Subcutaneous abdominal adipose tissue (tissue), 5 donors: ENCODE data around the gene TNNT3.
"Not testable (repeated sequence)": the region's sequence is repeated elsewhere in the genome, so short reads cannot be mapped to it uniquely, and the experiment has no call there.

Source experiments
- H3K27ac ChIP-seq: one replicate; pipeline ENCODE4 v1.7.0; 2013; ENCODE audit warnings: low read depth, mild to moderate bottlenecking, inconsistent platforms, low read length, moderate library complexity
- H3K27me3 ChIP-seq, 5 donors: one replicate each; pipeline ENCODE4 v1.7.0; 2013; ENCODE audit warnings: low read length in 5 of 5, inconsistent platforms in 1 of 5; ENCODE audit not compliant: control insufficient read depth in 5 of 5, insufficient read depth in 4 of 5
- H3K36me3 ChIP-seq, 5 donors: one replicate each; pipeline ENCODE4 v1.7.0; 2013; ENCODE audit warnings: low read length in 5 of 5; ENCODE audit not compliant: control insufficient read depth in 5 of 5, insufficient read depth in 5 of 5
- H3K4me1 ChIP-seq, 5 donors: one replicate each; pipeline ENCODE4 v1.7.0; 2013; ENCODE audit warnings: low read length in 5 of 5, mild to moderate bottlenecking in 3 of 5, moderate library complexity in 1 of 5; ENCODE audit not compliant: control insufficient read depth in 5 of 5, insufficient read depth in 5 of 5
- H3K4me3 ChIP-seq, 5 donors: one replicate each; pipeline ENCODE4 v1.7.0; 2013; ENCODE audit warnings: low read length in 5 of 5, low read depth in 1 of 5
- H3K9ac ChIP-seq, 5 donors: one replicate each; pipeline ENCODE4 v1.7.0; 2013; ENCODE audit warnings: low read length in 5 of 5, mild to moderate bottlenecking in 4 of 5, moderate library complexity in 3 of 5
- H3K9me3 ChIP-seq, 5 donors: one replicate each; pipeline ENCODE4 v1.7.0; 2013; ENCODE audit warnings: low read length in 5 of 5; ENCODE audit not compliant: control insufficient read depth in 5 of 5
- donor health status: healthy.
- donor health status: healthy.
- donor health status: healthy.
- donor health status: healthy.
- donor health status: healthy.

Gene TNNT3

GRCh38 chr11:1939006-1939625, 19.6 kb downstream of the TNNT3 start:
- H3K36me3 ChIP-seq, result peaks cover 0 to 3% (median 0%) of the 10 kb centered on the region in 5 donors
- peaks cover 0 to 13% (median 6%) of the 10 kb centered on the region in 5 donors for H3K27me3 ChIP-seq

GRCh38 chr11:1939788-1940187, 20.3 kb downstream of the TNNT3 start:
- Histone ChIP-seq H3K4me1 (peaks cover 0 to 33% (median 24%) of the 10 kb centered on the region in 5 donors), H3K27me3 (peaks cover 0 to 13% (median 6%) of the 10 kb centered on the region in 5 donors), H3K4me3 (peak overlapping the region in 1 of 5 donors; percentile 44), H3K27ac (peak overlapping the region; percentile 46), H3K9ac (peak overlapping the region in 1 of 5 donors; percentile 100)
- not testable (repeated sequence) for H3K36me3 ChIP-seq, H3K9me3 ChIP-seq

More at GRCh38 chr11:1939006-1939625, 19.6 kb downstream of the TNNT3 start:
- H3K27ac ChIP-seq, result no peak overlapping the region
- peaks cover 0 to 4% (median 0%) of the 10 kb centered on the region in 5 donors for H3K9me3 ChIP-seq
- H3K9ac ChIP-seq, result no peak overlapping the region
- peaks cover 0 to 32% (median 21%) of the 10 kb centered on the region in 5 donors for H3K4me1 ChIP-seq
- no peak overlapping the region for H3K4me3 ChIP-seq

GRCh38 chr11:1942558-1943260, 23.2 kb downstream of the TNNT3 start:
- Histone ChIP-seq H3K4me3 (no peak overlapping the region), H3K27me3 (peaks cover 0 to 11% (median 6%) of the 10 kb centered on the region in 5 donors), H3K27ac (no peak overlapping the region), H3K36me3 (peaks cover 0 to 3% (median 0%) of the 10 kb centered on the region in 5 donors), H3K4me1 (peaks cover 0 to 33% (median 24%) of the 10 kb centered on the region in 5 donors), H3K9me3 (peaks cover 0 to 4% (median 0%) of the 10 kb centered on the region in 5 donors), H3K9ac (no peak overlapping the region)

- Histone ChIP-seq H3K27ac (no peak overlapping the region), H3K9me3 (peaks cover 0 to 4% (median 0%) of the 10 kb centered on the region in 5 donors)
Measured at GRCh38 chr11:1943576-1943975, 24.1 kb downstream of the TNNT3 start.

GRCh38 chr11:1943977-1944376, 24.5 kb downstream of the TNNT3 start:
- H3K4me1 ChIP-seq, result peaks cover 0 to 22% (median 14%) of the 10 kb centered on the region in 5 donors
- H3K9me3 ChIP-seq, result peaks cover 0 to 4% (median 0%) of the 10 kb centered on the region in 5 donors
- peak overlapping the region in 1 of 5 donors; percentile 11 for H3K4me3 ChIP-seq
- no peak overlapping the region for H3K9ac ChIP-seq
- no peak overlapping the region for H3K27ac ChIP-seq
- H3K36me3 ChIP-seq, result peaks cover 0 to 3% (median 0%) of the 10 kb centered on the region in 5 donors
- peaks cover 0 to 7% (median 0%) of the 10 kb centered on the region in 5 donors for H3K27me3 ChIP-seq

More at GRCh38 chr11:1943576-1943975, 24.1 kb downstream of the TNNT3 start:
- peaks cover 0 to 3% (median 0%) of the 10 kb centered on the region in 5 donors for H3K36me3 ChIP-seq
- peaks cover 0 to 9% (median 0%) of the 10 kb centered on the region in 5 donors for H3K27me3 ChIP-seq
- peak overlapping the region in 1 of 5 donors; percentile 11 for H3K4me3 ChIP-seq
- H3K4me1 ChIP-seq, result peaks cover 0 to 26% (median 19%) of the 10 kb centered on the region in 5 donors
- H3K9ac ChIP-seq, result no peak overlapping the region

GRCh38 chr11:1946812-1947484, 27.4 kb downstream of the TNNT3 start, which contains the start of gene MRPL23:
Gene MRPL23, plus strand, starts transcription at chr11:1947332. Its CDS starts 31 bp downstream, at chr11:1947363.
- Histone ChIP-seq H3K36me3 (no peaks in the 10 kb centered on the region), H3K9ac (no peak within 1 kb of the TSS), H3K4me1 (peaks cover 0 to 20% (median 13%) of the 10 kb centered on the region in 5 donors), H3K9me3 (no peaks in the 10 kb centered on the region), H3K27ac (no peak within 1 kb of the TSS), H3K4me3 (no peak within 1 kb of the TSS), H3K27me3 (peaks cover 0 to 3% (median 0%) of the 10 kb centered on the region in 5 donors)

GRCh38 chr11:1947592-1948237, 28.2 kb downstream of the TNNT3 start:
- Histone ChIP-seq H3K9ac (no peak overlapping the region), H3K27ac (no peak overlapping the region), H3K9me3 (no peaks in the 10 kb centered on the region), H3K4me3 (no peak overlapping the region), H3K27me3 (no peaks in the 10 kb centered on the region), H3K4me1 (peaks cover 0 to 13% (median 6%) of the 10 kb centered on the region in 5 donors), H3K36me3 (no peaks in the 10 kb centered on the region)

- H3K4me3 ChIP-seq, result no peak overlapping the region
Measured at GRCh38 chr11:1948389-1948788, 28.9 kb downstream of the TNNT3 start.

GRCh38 chr11:1949302-1949701, 29.8 kb downstream of the TNNT3 start:
- Histone ChIP-seq H3K9me3 (no peaks in the 10 kb centered on the region), H3K4me1 (peaks cover 0 to 2% (median 0%) of the 10 kb centered on the region in 5 donors), H3K36me3 (no peaks in the 10 kb centered on the region), H3K27ac (no peak overlapping the region), H3K4me3 (no peak overlapping the region), H3K27me3 (no peaks in the 10 kb centered on the region), H3K9ac (no peak overlapping the region)

More at GRCh38 chr11:1948389-1948788, 28.9 kb downstream of the TNNT3 start:
- no peaks in the 10 kb centered on the region for H3K27me3 ChIP-seq
- H3K9ac ChIP-seq, result no peak overlapping the region
- H3K27ac ChIP-seq, result no peak overlapping the region
- H3K9me3 ChIP-seq, result no peaks in the 10 kb centered on the region
- H3K36me3 ChIP-seq, result no peaks in the 10 kb centered on the region
- H3K4me1 ChIP-seq, result peaks cover 0 to 10% (median 5%) of the 10 kb centered on the region in 5 donors
